ENCODE measurements around the gene RASSF4.

DNA sequence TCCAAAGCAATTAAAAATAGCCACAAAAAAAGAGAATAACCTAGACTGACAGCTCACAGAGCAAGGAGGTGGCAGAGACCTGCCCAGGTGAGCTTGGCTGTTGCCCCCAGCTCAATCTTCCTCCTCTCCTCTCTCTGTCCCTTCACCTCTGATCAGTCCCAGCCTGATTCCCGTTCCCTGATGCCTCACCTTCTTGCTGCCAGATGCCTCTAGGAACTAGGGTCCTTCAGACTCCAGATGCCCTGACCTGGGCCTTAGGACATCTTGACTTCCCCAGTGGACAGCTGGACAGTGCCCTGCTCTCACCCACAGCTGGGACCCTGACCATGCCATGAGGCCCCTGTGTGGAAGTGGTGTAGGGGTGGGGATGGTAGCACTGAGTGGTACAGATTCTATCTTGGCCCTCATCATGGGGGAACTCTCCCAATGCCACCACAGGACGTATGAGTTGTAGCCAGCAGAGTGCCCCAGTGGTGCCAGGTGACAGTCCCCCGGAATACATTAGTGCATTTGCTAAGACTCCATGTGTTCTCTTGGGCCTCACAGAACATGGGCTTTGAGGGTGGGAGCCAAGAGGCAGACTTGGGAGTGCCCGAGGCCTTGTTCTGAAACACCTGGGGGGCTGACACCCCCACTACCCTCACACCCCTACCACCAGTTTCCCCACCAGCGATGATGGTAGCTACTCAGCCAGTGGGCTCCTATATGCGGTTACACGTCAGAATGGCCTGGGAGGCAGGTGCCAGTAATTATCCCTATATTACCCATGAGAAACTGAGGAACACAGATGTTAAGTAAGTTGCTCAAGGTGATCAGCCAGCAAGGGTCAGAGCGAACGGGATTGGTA, 17.0 kb downstream of the RASSF4 start:
- TF ChIP-seq, protein P1, sequence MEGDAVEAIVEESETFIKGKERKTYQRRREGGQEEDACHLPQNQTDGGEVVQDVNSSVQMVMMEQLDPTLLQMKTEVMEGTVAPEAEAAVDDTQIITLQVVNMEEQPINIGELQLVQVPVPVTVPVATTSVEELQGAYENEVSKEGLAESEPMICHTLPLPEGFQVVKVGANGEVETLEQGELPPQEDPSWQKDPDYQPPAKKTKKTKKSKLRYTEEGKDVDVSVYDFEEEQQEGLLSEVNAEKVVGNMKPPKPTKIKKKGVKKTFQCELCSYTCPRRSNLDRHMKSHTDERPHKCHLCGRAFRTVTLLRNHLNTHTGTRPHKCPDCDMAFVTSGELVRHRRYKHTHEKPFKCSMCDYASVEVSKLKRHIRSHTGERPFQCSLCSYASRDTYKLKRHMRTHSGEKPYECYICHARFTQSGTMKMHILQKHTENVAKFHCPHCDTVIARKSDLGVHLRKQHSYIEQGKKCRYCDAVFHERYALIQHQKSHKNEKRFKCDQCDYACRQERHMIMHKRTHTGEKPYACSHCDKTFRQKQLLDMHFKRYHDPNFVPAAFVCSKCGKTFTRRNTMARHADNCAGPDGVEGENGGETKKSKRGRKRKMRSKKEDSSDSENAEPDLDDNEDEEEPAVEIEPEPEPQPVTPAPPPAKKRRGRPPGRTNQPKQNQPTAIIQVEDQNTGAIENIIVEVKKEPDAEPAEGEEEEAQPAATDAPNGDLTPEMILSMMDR (IDR thresholded peaks at IDR 0.05) = no peak
- peak; percentile 69 for TF ChIP-seq POLR2AphosphoS5 (IDR thresholded peaks at IDR 0.05)
